SIG-M5 treated with dmso at 0.1 percent for 504 hours (cell line): ENCODE results near the gene HBA1.
"Not testable (repeated sequence)": the region's sequence is repeated elsewhere in the genome, so short reads cannot be mapped to it uniquely, and the experiment has no call there.

ENCODE experiments used
- DNase-seq: peaks from one replicate; lab custom pipeline; 2025; ENCODE audit not compliant: unreplicated experiment; lab: John Stamatoyannopoulos, UW

The HBA1 gene

GRCh38 chr16:194516-194915, 18.0 kb downstream of the HBA1 start:
- DNase-seq = no peak

DNA sequence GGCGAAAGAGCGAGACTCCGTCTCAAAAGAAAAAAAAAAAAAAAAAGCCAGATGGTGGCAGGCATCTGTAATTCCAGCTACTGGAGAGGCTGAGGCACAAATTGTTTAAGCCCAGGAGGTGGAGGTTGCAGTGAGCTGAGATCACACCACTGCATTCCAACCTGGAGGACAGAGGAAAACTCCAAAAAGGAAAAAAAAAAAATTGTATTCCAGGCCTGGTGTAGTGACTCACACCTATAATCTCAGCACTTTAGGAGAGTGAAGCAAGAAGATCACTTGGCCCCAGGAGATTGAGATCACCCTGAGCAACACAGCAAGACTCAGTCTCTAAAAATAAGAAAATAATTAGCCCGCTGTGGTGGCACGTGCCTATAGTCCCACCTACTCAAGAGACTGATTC, 23.9 kb downstream of the HBA1 start:
- no peak for DNase-seq

- DNase-seq = no peak
These were observed 26.8 kb downstream of the HBA1 start for GRCh38 chr16:203246-203645.

- not testable (repeated sequence) for DNase-seq
These were observed 27.6 kb downstream of the HBA1 start for GRCh38 chr16:204046-204445.

DNA sequence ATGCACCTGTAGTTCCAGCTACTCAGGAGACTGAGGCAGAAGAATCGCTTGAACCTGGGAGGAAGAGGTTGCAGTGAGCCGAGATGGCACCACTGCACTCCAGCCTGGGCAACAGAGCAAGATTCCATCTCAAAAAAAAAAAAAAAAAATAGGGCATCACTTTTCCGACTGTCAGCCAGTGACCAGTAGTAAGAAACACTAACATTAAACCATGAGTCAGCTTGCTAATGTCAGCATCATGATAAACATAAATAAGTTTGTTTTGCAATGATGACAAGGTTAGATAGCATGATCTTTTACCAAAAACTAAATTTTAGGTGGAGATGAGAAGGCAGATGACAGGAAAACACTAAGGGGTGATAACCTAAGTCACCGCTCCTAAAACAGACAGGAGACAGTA, 32.9 kb downstream of the HBA1 start:
- not testable (repeated sequence) for DNase-seq

DNA sequence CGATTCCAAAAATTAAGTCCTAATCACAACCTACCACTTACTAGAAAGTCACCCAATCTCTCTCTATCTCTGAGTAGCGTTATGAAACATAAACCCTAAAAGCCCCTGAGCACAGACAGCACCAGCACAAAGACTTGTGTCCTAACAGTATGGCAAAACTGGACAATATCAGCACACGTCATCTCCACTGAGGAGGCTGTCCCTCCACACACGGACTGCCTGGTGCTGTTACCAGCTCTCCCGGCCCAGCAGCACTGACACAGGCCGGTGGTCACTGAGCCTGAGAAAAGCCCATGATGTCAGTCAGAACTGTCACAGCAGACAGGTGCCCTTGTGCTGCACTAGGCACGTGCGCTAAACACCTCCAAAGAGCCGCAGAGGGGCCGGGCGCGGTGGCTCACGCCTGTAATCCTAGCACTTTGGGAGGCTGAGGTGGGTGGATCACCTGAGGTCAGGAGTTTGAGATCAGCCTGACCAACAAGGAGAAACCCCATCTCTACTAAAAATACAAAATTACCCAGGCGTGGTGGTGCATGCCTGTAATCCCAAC, 35.2 kb downstream of the HBA1 start:
- DNase-seq = not testable (repeated sequence)

DNA sequence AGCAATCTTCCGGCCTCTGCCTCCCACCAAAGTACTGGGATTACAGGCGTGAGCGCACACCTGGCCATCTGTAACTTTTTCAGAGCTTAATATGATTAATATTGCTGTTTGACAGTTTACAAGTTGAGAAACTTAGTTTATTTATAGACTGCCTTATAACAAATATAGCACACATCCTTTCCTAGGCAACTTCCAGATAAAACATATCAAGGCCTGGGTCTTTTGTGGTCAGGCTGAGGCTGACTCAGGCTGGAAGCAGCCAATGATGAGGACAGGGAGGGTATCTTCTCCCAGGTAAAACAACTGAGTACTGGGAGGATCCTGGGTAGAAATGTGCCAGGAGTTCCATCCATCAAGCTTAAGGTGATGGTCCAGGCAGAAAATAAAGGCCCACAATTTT, 36.5 kb downstream of the HBA1 start:
- DNase-seq = no peak

GRCh38 chr16:220021-220420, 43.5 kb downstream of the HBA1 start:
- DNase-seq = no peak
